ENCODE results near the gene XIRP1.

The XIRP1 gene

GRCh38 chr3:39220407-39221140 lies 28.2 kb upstream of the XIRP1 start:
- POLR2A ChIA-PET: no interaction called here
- TF ChIP-seq, protein P1, sequence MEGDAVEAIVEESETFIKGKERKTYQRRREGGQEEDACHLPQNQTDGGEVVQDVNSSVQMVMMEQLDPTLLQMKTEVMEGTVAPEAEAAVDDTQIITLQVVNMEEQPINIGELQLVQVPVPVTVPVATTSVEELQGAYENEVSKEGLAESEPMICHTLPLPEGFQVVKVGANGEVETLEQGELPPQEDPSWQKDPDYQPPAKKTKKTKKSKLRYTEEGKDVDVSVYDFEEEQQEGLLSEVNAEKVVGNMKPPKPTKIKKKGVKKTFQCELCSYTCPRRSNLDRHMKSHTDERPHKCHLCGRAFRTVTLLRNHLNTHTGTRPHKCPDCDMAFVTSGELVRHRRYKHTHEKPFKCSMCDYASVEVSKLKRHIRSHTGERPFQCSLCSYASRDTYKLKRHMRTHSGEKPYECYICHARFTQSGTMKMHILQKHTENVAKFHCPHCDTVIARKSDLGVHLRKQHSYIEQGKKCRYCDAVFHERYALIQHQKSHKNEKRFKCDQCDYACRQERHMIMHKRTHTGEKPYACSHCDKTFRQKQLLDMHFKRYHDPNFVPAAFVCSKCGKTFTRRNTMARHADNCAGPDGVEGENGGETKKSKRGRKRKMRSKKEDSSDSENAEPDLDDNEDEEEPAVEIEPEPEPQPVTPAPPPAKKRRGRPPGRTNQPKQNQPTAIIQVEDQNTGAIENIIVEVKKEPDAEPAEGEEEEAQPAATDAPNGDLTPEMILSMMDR (IDR thresholded peaks at IDR 0.05; ENCODE audit: control extremely low read depth, extremely low read depth, low read depth, missing control alignments): no peak
- CTCF ChIA-PET: interaction anchor here (0.6 to 4.8 kb wide), 5 partner anchors 18 to 71 kb away, joined by 3 to 19 read pairs (median 6); no protein-coding TSS in a partner anchor
- no peak for DNase-seq (ENCODE audit: extremely low spot score)

- CTCF ChIA-PET: interaction anchor here (1.0 to 8.0 kb wide), 6 partner anchors 10 to 158 kb away, joined by 3 to 69 read pairs (median 5); no protein-coding TSS in a partner anchor
- POLR2A ChIA-PET: no interaction called here
- TF ChIP-seq, protein P1 (IDR thresholded peaks at IDR 0.05; ENCODE audit: control extremely low read depth, extremely low read depth, low read depth, missing control alignments): no peak
- DNase-seq (ENCODE audit: extremely low spot score): no peak
Observed at GRCh38 chr3:39219702-39220101, 27.3 kb upstream of the XIRP1 start.

DNA sequence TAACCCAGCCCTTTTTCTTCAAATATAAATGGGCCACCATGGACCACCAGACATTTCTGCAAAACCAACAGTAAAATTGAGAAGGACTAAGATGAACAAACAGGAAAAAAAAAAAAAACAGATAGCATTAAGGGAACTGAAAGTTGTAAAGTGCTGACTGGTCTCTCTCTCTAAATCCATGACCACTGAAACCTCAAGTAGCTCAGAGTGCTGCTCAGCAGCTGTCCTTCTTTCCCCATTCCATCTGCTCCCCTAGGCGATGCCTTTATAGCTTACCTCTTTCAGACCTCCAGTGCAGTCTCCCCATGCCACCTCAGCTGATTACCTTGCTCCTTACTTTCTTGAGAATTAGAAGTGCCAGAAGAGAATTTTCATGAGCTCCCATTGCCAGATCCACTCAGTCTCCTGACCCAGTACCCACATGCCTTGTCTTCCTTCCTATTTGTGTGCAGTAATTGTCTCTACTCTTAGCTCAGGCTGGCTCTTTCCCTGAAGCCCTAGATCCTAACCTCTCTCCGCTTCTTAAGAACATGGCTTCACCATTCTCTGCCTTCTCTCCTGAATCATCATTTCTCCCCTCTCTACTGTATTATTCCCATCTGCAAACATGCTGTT lies 23.9 kb upstream of the XIRP1 start:
- peak; percentile 70 for DNase-seq (ENCODE audit: extremely low spot score)
- TF ChIP-seq, protein P1 (IDR thresholded peaks at IDR 0.05; ENCODE audit: control extremely low read depth, extremely low read depth, low read depth, missing control alignments): no peak
- ChIA-PET POLR2A (interaction anchor here (1.0 to 1.8 kb wide), 2 partner anchors 39 to 191 kb away, joined by 3 to 6 read pairs; partner anchors contain the start of gene RPSA), CTCF (interaction anchor here (1.1 to 8.0 kb wide), 10 partner anchors 11 to 90 kb away, joined by 3 to 69 read pairs (median 6); partner anchors contain the start of gene XIRP1)

GRCh38 chr3:39213613-39214012 lies 21.2 kb upstream of the XIRP1 start:
- no peak for DNase-seq (ENCODE audit: extremely low spot score)
- ChIA-PET POLR2A (interaction anchor here (0.6 kb wide), 1 partner anchor 78 kb away, joined by 3 read pairs; no protein-coding TSS in a partner anchor), CTCF (interaction anchor here (1.2 to 8.2 kb wide), 5 partner anchors 16 to 78 kb away, joined by 3 to 69 read pairs (median 9); partner anchors contain the start of gene XIRP1)
- TF ChIP-seq, protein P1 (IDR thresholded peaks at IDR 0.05; ENCODE audit: control extremely low read depth, extremely low read depth, low read depth, missing control alignments): no peak

GRCh38 chr3:39212665-39213064 lies 20.3 kb upstream of the XIRP1 start:
- TF ChIP-seq, protein P1 (IDR thresholded peaks at IDR 0.05; ENCODE audit: control extremely low read depth, extremely low read depth, low read depth, missing control alignments): no peak
- DNase-seq (ENCODE audit: extremely low spot score): no peak
- CTCF ChIA-PET: interaction anchor here (1.3 to 8.2 kb wide), 5 partner anchors 16 to 79 kb away, joined by 5 to 69 read pairs (median 28); partner anchors contain the start of gene XIRP1
- POLR2A ChIA-PET: no interaction called here

DNA sequence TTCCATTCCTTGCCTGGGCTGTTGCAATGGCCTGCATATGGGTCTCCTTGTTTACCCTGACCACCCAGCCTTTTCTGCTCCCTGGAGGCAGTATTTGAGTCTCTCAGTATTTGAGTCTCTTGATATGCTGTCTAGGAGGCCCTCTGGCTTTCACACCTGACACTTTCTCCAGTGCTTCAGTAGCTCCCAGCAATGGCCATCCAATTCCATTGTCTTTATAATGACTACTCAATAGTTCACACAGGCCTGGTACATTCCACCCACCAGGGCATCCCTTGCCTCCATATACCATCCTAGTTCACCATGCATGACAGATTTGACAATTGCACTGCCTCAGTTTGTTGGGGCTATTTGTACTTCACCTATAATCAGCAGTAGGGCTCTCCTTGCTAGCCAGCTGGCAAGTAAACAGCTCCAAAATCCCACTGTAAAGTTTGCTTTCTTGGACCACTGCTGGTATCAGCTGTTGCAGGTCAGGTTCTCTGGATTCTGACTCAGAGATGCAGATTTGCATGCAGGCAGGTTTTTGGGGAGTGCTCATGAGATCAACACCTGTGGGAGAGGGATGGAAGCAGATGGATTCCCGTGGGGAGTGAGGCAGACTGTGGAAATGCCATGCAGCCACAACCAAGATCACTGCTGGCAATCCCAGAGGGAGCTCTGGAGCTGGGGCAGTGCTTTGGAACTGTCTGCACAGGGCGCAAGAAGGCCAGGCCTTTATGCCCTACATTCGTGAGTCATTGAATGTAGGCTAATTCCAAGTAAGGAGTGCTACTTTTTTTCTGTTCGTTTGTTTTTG lies 19.1 kb upstream of the XIRP1 start:
- TF ChIP-seq, protein P1 (IDR thresholded peaks at IDR 0.05; ENCODE audit: control extremely low read depth, extremely low read depth, low read depth, missing control alignments): no peak
- ChIA-PET POLR2A (no interaction called here), CTCF (interaction anchor here (1.0 to 8.2 kb wide), 3 partner anchors 20 to 80 kb away, joined by 3 to 55 read pairs (median 28); partner anchors contain the start of gene XIRP1)
- DNase-seq (ENCODE audit: extremely low spot score): no peak

Measured in GM10248 (cell line).